Ovary (tissue), 3 donors: ENCODE measurements around the gene TMEFF2.

Experiments used
- CTCF ChIP-seq, 3 donors: fragments of 450-650 bp in 2 of 3; fragments of 200-600 bp in 1 of 3; IDR thresholded peaks; one replicate each; pipeline versions ENCODE4 v1.5.1 to v1.8.0; 2016 to 2022; ENCODE audit warnings: antibody characterized with exemption in 3 of 3, mild to moderate bottlenecking in 1 of 3
- EP300 ChIP-seq: sonication (generic); formaldehyde crosslinking; IDR thresholded peaks from one replicate; pipeline ENCODE4 v1.6.1; 2017; ENCODE audit warnings: antibody characterized with exemption
- POLR2A ChIP-seq: fragments of 450-650 bp; IDR thresholded peaks from one replicate; pipeline ENCODE4 v1.6.1; 2017; ENCODE audit warnings: antibody characterized with exemption, mild to moderate bottlenecking, moderate library complexity
- donor health status: DM: no; HTN: no; CAD: no.

GRCh38 chr2:191959209-191959608 lies 235.5 kb downstream of the TMEFF2 start:
- TF ChIP-seq CTCF (IDR thresholded peaks at IDR 0.05) (no peak), POLR2A (no peak), EP300 (no peak)
